Measurements from ENCODE around the gene FRMD1.

The FRMD1 gene

GRCh38 chr6:168054765-168055560 is 24.0 kb downstream of the FRMD1 start:
- TF ChIP-seq, protein P1, sequence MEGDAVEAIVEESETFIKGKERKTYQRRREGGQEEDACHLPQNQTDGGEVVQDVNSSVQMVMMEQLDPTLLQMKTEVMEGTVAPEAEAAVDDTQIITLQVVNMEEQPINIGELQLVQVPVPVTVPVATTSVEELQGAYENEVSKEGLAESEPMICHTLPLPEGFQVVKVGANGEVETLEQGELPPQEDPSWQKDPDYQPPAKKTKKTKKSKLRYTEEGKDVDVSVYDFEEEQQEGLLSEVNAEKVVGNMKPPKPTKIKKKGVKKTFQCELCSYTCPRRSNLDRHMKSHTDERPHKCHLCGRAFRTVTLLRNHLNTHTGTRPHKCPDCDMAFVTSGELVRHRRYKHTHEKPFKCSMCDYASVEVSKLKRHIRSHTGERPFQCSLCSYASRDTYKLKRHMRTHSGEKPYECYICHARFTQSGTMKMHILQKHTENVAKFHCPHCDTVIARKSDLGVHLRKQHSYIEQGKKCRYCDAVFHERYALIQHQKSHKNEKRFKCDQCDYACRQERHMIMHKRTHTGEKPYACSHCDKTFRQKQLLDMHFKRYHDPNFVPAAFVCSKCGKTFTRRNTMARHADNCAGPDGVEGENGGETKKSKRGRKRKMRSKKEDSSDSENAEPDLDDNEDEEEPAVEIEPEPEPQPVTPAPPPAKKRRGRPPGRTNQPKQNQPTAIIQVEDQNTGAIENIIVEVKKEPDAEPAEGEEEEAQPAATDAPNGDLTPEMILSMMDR (IDR thresholded peaks at IDR 0.05; ENCODE audit: low read depth, low read length): no peak
- no peaks in the 10 kb centered on the region for H3K36me3 ChIP-seq

DNA sequence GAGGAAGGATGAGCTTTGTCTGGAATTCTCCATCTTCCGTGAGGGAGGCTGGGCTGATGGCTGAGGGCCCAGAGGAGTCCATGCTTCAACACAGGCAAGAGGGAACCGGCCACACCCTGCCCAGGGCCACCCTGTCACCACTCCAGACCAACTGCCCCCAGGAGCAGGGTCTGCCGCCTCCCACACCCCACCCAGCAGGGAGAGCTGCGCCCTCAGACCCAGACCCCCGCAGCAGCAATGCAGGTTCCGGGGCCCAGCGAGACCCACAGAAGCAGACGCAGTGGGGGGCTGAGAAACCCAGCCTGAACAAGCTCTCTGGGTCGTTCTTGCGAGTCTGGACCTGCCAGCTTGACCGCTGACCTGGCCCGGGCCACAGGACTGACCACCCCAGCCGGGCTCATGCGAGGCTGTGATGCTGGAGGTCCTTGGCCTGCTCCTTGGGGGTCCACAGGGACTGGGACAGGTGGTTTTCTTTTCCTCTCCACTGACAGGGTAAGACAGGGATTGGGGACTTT is 25.0 kb downstream of the FRMD1 start:
- DNase-seq: no peak
- H3K4me3 ChIP-seq (ENCODE audit: low read depth, low read length): no peak overlapping the region
- H3K27me3 ChIP-seq (ENCODE audit: insufficient read depth, low read depth, severe bottlenecking): no peaks in the 10 kb centered on the region
- no peak overlapping the region for H3K27ac ChIP-seq
- H3K36me3 ChIP-seq: no peaks in the 10 kb centered on the region
- TF ChIP-seq, protein P1 (IDR thresholded peaks at IDR 0.05; ENCODE audit: low read depth, low read length): no peak
- no peaks in the 10 kb centered on the region for H3K9me3 ChIP-seq (ENCODE audit: severe bottlenecking)

More at GRCh38 chr6:168054765-168055560, 24.0 kb downstream of the FRMD1 start:
- no peak overlapping the region for H3K4me3 ChIP-seq (ENCODE audit: low read depth, low read length)
- no peak overlapping the region for H3K27ac ChIP-seq
- no peak for DNase-seq
- H3K9me3 ChIP-seq (ENCODE audit: severe bottlenecking): no peaks in the 10 kb centered on the region
- H3K27me3 ChIP-seq (ENCODE audit: insufficient read depth, low read depth, severe bottlenecking): no peaks in the 10 kb centered on the region

DNA sequence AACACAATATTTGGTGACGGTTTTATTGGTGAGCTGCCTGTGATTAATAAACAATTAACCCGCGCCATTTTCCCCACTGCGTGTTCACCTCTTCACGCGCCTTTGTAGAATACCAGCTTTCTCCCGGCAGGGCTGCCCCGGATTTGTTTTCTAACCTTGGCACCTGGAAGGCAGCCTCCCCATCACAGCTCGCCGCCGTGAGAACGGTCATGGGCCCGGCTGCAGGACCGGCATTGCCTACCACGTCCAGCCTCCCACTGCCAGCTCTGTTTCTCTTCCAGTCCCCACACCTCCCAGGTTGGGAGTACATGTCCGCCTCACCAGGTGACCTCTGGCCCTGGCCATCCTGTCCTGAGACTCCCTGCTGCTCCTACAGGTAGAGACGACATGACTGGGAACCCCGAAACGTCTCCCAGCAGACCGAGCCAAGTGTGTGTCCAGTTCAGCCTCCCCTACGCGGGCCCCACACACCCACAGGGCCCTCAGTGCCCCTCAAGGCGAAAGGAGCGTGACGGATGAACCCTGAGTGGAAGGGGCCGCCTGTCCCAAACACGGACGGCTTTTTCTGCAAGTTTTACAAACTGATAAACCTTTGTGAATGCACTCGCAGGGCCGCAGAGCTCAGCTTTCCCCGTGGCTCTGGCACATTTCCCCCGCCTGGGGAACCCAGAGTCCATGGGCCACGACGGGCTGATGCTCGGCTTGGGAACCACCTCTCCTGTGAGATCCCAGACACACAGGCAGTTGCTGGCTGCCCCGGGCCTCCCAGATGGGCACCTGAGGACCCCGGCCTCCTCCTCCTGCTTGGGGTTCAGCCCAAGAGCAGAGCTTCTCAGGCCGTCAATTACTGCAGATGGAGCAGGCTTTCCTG is 25.7 kb downstream of the FRMD1 start:
- TF ChIP-seq, protein P1 (IDR thresholded peaks at IDR 0.05; ENCODE audit: low read depth, low read length): no peak
- Histone ChIP-seq H3K36me3 (no peaks in the 10 kb centered on the region), H3K4me3 (ENCODE audit: low read depth, low read length) (no peak overlapping the region), H3K27me3 (ENCODE audit: insufficient read depth, low read depth, severe bottlenecking) (no peaks in the 10 kb centered on the region), H3K9me3 (ENCODE audit: severe bottlenecking) (no peaks in the 10 kb centered on the region), H3K27ac (no peak overlapping the region)
- no peak for DNase-seq

DNA sequence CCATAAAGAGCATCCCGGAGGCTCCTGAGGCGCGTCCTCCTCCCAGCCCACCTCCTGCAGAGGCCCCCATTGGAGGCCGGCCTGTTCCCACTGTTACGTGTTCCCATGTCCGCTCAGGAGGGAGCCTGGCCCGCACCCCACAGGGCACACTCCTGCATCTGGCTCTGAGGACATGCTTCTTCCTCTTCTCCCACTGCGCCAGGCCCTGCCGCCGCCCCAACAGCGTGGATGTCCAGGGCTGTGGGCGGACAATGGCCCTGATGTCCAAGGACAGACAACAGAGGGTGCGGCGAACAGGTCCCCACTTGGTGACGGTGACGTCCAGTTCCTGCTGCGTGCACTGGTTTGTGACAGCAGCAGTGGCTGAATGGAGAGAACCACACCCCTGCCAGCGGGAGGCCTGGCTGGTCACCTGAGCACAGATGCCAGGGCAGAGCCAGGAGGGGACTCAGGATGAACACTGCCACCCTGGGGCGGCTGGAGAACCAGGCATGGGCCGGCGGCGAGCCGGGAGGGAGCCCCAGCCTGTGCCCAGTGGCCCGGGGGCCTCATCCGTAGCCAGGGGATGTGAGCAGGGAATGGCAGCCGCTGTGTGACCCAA is 26.6 kb downstream of the FRMD1 start:
- Histone ChIP-seq H3K9me3 (ENCODE audit: severe bottlenecking) (no peaks in the 10 kb centered on the region), H3K27ac (no peak overlapping the region), H3K27me3 (ENCODE audit: insufficient read depth, low read depth, severe bottlenecking) (no peaks in the 10 kb centered on the region), H3K4me3 (ENCODE audit: low read depth, low read length) (no peak overlapping the region), H3K36me3 (no peaks in the 10 kb centered on the region)
- no peak for DNase-seq
- TF ChIP-seq, protein P1 (IDR thresholded peaks at IDR 0.05; ENCODE audit: low read depth, low read length): no peak

- H3K27me3 ChIP-seq (ENCODE audit: insufficient read depth, low read depth, severe bottlenecking): no peaks in the 10 kb centered on the region
Observed at GRCh38 chr6:168051648-168052047, 27.4 kb downstream of the FRMD1 start.

More at GRCh38 chr6:168051648-168052047, 27.4 kb downstream of the FRMD1 start:
- H3K27ac ChIP-seq: no peak overlapping the region
- TF ChIP-seq, protein P1 (IDR thresholded peaks at IDR 0.05; ENCODE audit: low read depth, low read length): no peak
- no peak overlapping the region for H3K4me3 ChIP-seq (ENCODE audit: low read depth, low read length)
- no peak for DNase-seq
- H3K9me3 ChIP-seq (ENCODE audit: severe bottlenecking): no peaks in the 10 kb centered on the region
- H3K36me3 ChIP-seq: no peaks in the 10 kb centered on the region
